Gastroesophageal sphincter (tissue), 3 donors: ENCODE data around the gene CALU.

Source experiments
- POLR2A ChIP-seq, 2 donors: fragments of 450-650 bp; IDR thresholded peaks; one replicate each; pipeline ENCODE4 v1.6.1; 2017; ENCODE audit warnings: antibody characterized with exemption in 2 of 2, mild to moderate bottlenecking in 2 of 2, moderate library complexity in 1 of 2
- TF ChIP-seq, protein P1 (sequence below), 4 experiments: fragments of 200-600 bp in 2 of 4; fragments of 450-650 bp in 2 of 4; sonication (generic) in 1 of 4; IDR thresholded peaks; one replicate each; pipeline ENCODE4 v1.5.1; 2017 to 2019; ENCODE audit warnings: antibody characterized with exemption in 4 of 4, mild to moderate bottlenecking in 2 of 4, moderate library complexity in 2 of 4

DNA sequence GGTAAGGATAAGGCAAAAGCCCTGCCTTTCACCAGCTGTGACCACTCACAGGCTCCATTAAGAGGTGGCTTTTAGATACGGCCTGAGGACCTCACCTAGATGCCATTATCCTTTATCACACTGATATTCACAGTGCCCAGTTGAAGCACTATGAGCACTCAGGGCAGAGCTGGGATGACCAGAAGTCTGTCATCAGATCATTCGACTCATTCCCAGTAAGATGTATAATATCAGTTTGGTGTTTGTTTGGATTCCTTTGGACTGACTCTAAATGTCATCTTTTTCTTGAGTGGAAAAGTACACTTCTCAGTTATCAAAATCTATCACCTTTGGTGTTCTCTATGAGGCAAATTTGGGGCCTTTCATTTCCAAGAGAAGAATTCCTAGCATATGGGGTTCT is 71.3 kb downstream of the CALU start:
- TF ChIP-seq, protein P1, sequence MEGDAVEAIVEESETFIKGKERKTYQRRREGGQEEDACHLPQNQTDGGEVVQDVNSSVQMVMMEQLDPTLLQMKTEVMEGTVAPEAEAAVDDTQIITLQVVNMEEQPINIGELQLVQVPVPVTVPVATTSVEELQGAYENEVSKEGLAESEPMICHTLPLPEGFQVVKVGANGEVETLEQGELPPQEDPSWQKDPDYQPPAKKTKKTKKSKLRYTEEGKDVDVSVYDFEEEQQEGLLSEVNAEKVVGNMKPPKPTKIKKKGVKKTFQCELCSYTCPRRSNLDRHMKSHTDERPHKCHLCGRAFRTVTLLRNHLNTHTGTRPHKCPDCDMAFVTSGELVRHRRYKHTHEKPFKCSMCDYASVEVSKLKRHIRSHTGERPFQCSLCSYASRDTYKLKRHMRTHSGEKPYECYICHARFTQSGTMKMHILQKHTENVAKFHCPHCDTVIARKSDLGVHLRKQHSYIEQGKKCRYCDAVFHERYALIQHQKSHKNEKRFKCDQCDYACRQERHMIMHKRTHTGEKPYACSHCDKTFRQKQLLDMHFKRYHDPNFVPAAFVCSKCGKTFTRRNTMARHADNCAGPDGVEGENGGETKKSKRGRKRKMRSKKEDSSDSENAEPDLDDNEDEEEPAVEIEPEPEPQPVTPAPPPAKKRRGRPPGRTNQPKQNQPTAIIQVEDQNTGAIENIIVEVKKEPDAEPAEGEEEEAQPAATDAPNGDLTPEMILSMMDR (IDR thresholded peaks at IDR 0.05), result no peak
- TF ChIP-seq POLR2A (IDR thresholded peaks at IDR 0.05), result no peak
